HG02798 (cell line): Measurements from ENCODE around the gene SLAIN1.

Experiments
- ATAC-seq: cut with Tn5 transposase; IDR thresholded peaks from one replicate; pipeline ENCODE4 v1.9.1; 2021; ENCODE audit warnings: mild to moderate bottlenecking; ENCODE audit not compliant: unreplicated experiment, poor library complexity

SLAIN1 gene

GRCh38 chr13:77703408-77703807 lies 5.9 kb downstream of the SLAIN1 start:
- no peak for ATAC-seq

GRCh38 chr13:77714119-77714755 lies 16.8 kb downstream of the SLAIN1 start:
- peak; percentile 35 for ATAC-seq

- peak; percentile 66 for ATAC-seq
These were observed 17.9 kb downstream of the SLAIN1 start for GRCh38 chr13:77715233-77715891.

- ATAC-seq: no peak
These were observed 19.2 kb downstream of the SLAIN1 start for GRCh38 chr13:77716692-77717091.

DNA sequence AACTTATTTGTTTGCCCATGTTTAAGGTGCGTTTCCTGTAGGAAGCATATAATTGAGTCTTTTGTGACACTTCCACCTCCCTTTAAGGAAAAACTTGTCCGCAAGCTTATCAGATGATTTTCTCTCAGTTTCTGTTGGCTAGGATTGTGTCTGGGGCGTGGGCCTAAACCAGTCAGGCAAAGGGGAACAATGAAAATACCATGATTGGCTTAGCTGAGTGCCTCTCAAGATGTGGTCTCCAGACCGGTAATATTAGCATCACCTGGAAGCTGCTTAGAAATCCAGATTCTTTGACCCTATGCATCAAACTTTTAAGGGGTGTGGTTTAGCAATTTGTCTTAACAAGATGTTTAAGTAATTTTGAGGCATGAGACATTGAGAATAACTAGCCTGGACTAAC lies 20.0 kb downstream of the SLAIN1 start:
- no peak for ATAC-seq

DNA sequence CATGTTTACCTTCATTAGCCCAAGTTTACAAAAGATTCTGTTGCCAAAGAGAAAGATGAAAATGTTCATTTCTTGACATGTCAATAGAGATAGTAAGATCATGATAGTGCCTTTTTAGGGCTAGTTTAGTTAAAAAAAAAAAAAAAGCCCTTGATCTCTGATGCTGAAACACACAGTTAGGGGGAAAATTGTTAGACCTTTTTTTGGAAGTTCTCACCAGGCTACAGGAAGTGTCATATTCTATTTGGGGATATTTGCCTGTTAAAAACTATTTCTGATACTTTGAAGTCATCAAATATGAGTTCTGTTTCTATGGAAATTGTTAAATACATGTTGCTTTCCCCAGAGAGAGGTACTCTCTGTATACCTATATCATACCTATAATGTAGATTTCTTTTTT lies 21.6 kb downstream of the SLAIN1 start:
- ATAC-seq: no peak

GRCh38 chr13:77720988-77721387 lies 23.5 kb downstream of the SLAIN1 start:
- no peak for ATAC-seq

DNA sequence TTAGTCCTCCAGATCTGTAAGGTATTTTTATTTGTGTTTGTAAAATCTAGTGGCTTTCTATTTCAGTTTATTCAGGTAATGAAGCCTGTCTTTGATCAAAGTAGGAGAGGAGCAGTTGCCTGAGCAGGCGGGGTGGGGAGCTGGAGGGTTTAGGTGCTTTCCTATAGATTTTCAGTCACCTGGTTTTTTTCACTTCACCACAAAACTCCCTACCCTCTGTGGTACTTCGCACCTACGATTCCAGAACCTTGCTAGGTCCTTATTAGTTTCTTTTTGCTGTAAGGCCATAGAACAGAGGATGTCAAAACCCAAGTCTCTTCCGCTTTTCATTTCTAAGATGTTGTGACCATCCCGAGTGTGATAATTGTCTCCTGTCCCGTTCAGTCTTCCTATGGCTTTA lies 26.6 kb downstream of the SLAIN1 start:
- ATAC-seq: peak; percentile 87

DNA sequence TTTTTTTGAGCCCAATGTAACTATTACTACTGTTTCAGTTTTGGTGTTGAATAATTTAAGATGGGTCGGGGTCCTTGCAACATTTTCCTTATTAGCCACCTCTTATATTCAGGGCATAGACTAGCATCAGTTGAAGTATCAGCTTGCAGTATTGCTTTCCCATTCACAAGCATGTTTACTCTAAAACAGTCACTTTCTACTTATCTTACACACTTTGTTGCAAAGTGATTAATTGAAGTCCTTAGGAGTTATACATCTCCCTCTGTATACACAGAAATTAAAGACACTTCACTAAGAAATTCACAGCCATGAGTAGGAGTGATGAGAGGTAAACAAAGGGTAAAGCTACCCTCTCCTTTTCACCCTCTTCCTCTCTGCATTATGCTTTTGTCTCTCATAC lies 27.6 kb downstream of the SLAIN1 start:
- no peak for ATAC-seq

DNA sequence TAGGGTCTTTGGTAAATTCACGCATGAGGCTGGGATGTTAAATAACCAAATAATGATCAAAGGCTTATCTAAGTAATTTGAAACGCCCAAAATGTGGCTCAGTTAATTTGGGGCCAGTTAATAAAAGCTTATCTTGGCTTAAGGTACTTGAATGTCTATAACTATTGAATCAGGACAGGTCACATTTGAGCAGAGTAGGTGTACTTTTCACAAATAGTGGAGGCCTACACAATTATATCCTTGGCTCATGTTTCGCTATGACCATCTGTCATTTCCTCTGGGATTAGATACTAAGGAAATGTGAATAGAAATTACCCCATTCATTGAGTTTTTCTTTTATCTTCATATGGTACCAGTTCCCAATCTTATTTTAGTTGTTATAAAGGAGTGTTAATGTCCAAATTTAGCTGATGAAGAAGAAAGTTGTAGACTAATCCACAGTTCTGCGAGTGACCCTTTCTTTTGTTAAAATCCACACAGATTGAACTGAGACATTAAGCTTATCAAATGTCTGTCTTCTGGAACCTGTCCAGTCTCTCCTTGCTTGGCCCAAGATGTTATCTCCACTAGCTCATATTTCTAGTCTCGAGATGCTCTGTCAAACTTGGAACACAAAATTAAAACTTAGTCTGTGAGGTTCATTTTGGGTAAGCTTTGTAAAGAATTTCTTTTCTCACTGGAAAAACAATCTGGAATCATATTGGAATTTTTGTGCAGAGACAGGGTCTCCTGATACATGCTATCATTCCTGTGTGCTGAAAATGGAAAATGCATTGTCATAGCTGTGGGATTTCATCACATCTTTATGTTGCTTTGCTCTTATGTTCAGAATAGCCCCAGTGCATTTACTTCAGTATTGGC lies 31.0 kb downstream of the SLAIN1 start:
- ATAC-seq: no peak

- peak; percentile 97 for ATAC-seq
These were observed 32.2 kb downstream of the SLAIN1 start for GRCh38 chr13:77729502-77730221.

DNA sequence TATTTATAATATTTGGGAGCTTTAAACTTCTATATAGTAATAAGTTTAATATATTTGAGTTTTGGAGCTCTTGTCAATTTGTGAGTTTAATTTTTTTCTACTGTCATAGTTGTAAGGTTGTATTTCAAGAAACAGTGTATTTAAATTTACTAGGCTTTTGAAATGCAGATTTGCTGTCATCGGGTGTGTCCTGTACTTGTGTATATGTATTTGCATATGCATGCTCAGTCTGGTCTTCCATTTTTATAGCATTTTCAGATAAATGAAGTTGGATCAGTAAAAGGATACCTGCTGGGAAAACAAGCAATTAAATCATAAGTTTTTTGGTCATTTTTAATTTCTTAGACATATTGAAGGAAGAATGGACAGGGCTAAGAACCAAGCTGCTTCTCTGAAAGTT lies 33.1 kb downstream of the SLAIN1 start:
- ATAC-seq: no peak

- ATAC-seq: no peak
These were observed 34.8 kb downstream of the SLAIN1 start for GRCh38 chr13:77732287-77732686.

DNA sequence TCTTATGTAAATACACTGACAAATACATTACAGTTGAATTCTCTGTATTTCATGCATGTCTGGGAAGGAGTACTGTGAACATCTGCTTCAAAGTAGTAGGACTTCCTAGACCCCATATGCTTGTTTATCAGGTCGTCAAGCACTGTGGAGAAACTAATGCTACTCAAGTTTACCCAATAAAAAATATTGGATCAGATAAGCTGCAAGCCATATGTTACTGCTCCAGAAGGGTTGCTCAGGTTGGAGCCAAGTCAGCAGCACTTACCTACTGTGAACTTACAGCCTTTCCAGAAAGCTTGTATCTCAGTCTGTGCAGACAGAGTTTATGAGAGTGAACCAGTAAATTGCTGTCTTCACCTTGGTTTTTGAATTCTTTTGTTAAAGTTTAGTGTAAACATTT lies 36.2 kb downstream of the SLAIN1 start:
- ATAC-seq: no peak

- peak; percentile 82 for ATAC-seq
These were observed 40.2 kb downstream of the SLAIN1 start for GRCh38 chr13:77737583-77738200.

DNA sequence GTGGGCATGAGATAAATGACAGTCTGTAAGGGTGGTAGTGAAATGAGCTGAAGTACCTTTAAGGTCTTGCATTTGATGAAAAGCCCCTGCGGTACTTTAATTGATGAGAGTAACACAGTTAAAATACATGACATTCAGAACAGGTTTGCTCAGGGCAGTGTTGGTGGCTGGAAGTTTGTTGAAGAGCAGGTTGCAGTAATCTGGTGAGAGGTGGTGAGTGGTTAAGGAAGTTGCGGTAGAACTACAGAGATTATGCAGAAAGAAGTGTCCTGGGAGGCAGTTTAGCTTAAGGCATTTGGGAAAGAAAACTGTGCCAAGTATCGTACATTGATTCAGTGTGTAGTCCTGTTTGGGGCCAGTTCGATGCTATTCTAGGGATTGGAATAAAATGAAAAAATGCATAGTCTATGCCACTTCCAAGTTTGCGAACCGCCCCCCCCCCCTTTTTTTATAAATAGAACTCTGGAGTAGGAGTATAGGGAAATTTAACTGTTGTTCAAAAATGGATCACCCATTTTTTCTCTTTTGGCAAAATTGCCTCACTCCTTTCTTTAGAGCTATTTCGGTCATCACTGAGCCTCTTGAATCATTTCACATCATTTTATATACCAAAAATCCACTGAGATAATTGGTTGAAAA lies 42.7 kb downstream of the SLAIN1 start:
- no peak for ATAC-seq

DNA sequence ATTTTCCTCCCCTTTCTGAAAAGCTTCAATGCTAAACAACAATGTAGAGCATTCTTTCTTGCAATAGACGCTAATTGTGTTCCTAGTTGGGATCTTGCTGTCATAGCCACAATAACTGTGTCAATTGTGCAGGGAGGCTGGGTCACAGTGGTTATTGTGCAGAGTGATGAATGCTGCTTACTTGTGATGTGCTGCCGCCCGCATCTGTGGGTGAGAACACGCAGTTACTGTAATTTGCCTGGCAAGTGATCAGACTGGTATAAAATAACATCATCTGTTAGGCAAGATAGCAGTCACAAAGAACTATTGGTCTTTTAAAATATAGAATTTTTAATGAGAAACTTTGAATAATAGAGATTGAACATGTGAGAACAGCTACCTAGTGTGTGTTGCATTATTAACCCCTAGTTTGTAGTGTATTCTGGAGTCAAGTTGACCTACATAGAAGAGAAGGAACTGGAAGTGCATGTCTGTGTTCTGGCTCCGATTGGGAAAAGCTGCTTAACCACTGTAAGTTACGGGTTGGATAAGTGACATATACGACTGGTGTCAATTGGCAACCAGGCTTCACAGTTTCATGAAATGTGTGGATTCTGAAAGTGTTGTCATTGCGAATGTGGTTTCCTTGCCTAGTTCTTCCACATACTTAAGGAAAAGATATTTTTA lies 43.6 kb downstream of the SLAIN1 start:
- no peak for ATAC-seq

- ATAC-seq: no peak
These were observed 44.1 kb downstream of the SLAIN1 start for GRCh38 chr13:77741597-77741972.

DNA sequence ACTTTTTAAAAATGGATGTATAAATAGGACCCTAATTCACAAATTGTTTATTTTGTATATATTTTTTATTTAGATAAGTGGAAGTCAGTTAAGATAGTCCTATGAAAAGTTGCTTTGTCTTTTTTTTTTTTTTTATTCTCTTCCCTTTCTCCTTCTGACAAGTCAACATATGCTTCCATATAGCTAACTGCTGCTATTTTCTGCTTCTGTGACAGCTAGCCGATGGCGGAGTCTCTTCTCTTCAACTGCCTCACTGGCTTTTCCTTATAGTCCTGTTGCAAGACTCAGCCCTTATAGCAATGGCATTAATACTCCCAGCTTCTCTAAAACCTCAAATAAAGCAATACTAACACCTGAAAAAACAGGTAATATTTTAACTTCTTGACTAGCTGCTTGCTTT lies 45.3 kb downstream of the SLAIN1 start:
- ATAC-seq: no peak
